Activated CD4-positive, CD25-positive, alpha-beta regulatory T cell (primary cell): ENCODE data around the gene PLCXD1.
"Not testable (repeated sequence)": the region's sequence is repeated elsewhere in the genome, so short reads cannot be mapped to it uniquely, and the experiment has no call there.

Experiments
- DNase-seq, 4 experiments: peaks; one replicate each; lab custom pipeline; 2025; lab: John Stamatoyannopoulos, UW

PLCXD1 gene, protein sequence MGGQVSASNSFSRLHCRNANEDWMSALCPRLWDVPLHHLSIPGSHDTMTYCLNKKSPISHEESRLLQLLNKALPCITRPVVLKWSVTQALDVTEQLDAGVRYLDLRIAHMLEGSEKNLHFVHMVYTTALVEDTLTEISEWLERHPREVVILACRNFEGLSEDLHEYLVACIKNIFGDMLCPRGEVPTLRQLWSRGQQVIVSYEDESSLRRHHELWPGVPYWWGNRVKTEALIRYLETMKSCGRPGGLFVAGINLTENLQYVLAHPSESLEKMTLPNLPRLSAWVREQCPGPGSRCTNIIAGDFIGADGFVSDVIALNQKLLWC

DNA sequence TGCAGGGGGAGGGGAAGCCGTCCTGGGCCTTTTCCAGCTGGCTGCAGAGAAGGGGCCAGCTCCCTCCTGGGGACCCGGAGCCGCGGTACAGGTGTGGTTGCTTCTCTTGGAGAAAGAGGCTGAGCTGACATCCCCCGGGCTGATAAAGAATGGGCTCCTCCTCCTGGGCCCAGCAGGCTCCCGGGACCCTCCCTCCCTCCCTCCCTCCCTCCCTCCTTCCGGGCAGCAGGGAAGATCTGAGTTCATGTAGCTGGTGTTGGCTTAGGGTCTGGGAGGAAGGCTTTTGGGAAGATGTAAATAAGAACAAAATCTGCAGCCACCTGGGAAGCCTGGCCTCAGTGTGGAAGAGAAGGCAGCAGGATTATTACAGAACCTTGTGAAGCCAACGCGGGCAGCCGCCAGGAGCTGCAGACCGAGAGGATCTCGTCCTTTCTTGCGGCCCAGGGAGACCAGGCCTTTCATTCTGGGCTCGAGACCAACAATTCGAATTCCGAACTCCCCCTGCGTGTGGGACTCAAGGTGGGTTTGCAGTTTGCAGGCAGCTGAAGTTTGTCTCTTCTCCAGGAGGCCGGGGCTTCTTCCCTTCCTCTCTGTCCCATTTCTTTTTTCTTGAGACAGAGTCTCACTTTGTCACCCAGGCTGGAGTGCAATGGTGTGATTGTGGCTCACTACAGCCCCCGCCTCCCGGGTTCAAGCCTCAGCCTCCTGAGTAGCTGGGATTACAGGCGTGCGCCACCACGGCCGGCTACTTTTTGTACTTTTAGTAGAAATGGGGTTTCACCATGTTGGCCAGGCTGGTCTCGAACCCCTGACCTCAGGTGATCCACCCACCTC, at the start of gene PLCXD1:
Gene PLCXD1 (plus strand): TSS at position 216 of the 834 bp plus-strand sequence. CDS start 2,807 bp downstream, outside the sequence.
- DNase-seq = no peak

DNA sequence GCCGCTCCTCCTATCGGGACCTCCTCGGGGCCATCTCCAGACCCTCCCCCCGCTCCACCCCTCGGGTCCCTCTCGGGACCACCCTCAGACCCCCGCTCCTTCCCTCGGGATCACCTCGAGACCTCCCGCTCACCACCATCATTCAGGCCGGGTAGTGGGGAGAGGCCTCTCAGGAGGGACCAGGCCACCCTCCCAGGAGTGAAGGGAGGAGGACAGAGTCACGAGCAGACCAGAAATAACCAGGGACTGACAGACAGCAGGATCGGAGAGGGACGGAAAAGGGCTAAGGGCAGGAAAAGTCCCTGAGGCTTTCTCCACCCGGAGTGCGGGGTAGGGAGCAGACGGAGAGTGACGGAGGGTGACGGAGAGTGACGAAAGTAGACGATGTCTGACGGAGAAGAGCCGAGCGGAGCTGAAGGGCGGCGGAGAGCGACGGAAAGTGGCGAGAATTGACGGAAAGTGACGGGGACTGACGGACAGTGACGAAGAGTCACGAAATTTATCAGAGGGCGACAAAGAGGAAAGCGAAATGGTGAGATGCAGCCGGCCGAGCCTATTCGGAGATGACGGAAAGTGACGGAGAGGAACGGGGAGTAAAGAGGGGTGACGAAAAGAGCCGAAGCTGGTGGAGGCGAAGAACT, 49.4 kb upstream of the PLCXD1 start:
- not testable (repeated sequence) for DNase-seq

DNA sequence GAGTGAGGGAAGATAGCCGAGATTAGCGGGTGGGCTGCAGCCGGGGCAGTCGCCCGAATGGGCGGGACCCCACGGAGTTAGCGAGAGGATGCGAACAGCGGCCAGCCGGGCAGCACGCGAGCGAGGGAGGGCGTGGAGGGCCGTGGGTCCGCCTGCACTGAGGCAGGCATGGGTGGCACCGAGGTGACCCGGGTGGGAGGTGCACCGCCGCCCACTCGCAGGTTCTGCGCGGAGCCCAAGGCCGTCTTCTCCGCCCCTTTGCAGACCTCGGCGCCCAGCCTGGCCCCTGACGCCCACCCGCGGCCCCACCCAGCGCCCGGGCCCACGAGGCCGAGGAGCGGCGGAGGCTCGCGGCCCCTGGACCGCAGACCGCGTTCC, 48.9 kb upstream of the PLCXD1 start:
- not testable (repeated sequence) for DNase-seq

DNA sequence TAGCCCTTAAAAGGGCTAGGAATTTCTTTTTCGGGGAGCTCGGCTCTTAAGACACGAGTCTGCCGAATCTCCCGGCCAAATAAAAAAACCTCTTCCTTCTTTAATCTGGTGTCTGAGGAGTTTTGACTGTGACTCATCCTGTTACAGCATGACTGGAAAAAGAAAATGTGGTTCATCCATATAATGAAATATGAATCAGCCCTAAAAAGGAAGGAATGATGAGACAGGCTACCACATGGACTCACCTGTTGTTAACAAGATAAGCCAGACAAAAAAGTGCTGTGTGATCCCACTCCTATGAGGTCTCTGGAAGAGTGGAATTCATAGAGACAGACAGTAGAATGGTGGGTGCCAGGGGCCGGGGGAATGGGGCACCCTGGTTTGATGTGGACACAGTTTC, 45.0 kb upstream of the PLCXD1 start:
- not testable (repeated sequence) for DNase-seq

DNA sequence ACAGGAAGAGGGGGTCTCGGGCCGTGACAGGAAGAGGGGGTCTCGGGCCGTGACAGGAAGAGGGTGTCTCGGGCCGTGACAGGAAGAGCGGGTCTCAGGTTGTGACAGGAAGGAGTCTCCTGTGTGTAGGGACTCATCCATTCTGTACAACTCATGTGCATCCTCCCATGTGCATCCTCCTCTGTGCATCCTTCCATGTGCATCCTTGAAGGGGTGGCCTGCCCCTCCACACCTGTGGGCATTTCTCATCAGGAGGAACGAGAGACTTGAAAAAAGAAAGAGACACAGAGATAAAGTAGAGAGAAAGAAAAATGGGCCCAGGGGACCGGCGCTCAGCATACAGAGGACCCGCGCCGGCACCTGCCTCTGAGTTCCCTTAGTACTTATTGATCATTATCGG, 30.2 kb upstream of the PLCXD1 start:
- DNase-seq = no peak

DNA sequence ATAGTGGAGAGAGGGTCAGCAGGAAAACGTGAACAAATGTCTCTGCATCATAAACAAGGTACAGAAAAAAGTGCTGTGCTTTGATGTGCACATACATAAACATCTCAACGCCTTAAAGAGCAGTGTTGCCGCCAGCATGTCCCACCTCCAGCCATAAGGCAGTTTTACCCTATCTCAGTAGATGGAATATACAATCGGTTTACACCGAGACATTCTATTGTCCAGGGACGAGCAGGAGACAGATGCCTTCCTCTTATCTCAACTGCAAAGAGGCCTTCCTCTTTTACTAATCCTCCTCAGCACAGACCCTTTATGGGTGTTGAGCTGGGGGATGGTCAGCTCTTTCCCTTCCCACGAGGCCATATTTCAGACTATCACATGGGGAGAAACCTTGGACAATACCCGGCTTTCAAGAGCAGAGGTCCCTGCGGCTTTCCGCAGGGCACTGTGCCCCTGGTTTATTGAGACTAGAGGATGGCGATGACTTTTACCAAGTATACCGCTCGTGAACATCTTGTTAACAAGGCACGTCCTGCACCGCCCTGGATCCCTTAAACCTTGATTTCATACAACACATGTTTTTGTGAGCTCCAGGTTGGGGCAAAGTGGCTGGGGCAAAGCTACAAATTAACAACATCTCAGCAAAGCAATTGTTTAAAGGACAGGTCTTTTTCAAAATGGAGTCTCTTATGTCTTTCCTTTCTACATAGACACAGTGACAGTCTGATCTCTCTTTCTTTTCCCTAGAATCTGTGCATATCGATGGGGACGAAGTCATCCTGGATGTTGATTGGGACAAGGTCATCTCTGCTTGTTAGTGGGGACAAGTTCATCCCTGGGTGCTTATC, 29.6 kb upstream of the PLCXD1 start:
- not testable (repeated sequence) for DNase-seq

DNA sequence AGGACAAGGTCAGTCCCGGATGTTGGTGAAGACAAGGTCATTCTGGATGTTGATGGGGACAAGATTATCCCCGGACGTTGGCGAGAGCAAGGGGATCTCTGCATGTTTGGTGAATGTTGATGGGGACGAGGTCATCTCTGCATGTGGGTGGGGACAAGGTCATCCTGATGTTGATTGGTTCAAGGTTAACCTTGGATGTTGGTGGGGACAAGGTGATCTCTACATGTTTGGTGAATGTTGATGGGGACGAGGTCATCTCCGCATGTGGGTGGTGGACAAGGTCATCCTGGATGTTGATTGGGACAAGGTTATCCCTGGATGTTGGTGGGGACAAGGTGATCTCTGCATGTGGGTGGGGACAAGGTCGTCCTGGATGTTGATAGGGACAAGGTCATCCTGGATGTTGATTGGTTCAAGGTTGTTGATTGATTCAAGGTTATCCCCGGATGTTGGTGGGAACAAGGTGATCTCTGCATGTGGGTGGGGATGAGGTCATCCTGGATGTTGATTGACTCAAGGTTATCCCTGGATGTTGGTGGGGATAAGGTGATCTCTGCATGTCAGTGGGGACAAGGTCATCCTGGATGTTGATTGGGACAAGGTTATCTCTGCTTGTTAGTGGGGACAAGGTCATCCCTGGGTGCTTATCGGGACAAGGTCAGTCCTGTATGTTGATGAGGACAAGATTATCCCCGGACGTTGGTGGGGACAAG, 28.8 kb upstream of the PLCXD1 start:
- DNase-seq = no peak

DNA sequence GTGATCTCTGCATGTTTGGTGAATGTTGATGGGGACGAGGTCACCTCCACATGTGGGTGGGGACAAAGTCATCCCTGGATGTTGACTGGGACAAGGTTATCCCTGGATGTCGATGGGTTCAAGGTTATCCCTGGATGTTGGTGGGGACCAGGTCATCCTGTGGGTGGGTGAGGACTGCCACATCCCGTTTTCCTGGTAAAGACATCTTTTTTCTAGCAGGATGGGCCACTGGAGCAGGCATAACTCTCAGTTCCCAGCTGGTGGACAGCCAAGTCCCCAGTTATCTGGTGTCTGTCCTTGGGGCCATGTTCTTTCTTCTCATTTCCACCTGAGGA, 28.3 kb upstream of the PLCXD1 start:
- no peak for DNase-seq

DNA sequence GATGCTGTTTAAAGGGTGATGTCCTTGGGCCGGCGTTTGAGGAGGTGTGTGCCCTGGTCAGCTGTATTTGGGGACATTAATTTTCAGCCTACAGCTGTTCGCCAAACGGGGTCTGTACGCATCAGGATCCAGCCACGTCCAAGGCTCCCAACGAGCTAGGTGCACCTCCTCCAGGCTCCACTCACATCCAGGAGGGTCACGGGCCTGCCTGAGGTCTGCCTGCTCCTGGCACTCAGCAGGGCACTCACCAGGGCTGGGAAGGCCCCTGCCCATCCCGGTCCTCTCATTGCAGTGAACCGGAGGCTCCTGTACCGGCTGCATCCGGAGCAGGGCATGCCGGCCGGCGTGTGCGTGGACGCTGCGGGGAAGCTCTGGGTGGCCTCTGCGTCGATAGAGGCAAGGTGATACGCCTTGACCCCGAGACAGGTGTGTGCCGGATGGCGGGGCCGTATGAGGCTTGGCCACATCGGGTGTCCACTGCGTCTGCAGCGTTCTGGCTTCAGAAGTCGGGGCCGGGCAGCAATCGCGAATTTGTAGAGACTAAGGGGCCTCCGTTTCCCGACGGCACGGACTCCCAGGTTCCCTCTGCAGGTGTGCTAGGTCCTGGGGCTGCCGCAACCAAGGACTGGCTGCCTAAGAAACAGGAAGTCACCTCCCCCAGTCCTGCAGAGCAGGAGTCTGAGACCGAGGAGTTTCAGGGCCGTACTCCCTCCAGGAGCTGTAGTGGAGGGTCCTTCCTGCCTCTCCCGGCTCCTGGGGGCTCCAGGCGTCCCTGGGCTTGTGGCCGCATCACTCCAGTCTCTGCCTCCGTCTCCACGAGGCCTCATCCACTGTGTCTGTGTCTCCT, 27.5 kb upstream of the PLCXD1 start:
- no peak for DNase-seq

DNA sequence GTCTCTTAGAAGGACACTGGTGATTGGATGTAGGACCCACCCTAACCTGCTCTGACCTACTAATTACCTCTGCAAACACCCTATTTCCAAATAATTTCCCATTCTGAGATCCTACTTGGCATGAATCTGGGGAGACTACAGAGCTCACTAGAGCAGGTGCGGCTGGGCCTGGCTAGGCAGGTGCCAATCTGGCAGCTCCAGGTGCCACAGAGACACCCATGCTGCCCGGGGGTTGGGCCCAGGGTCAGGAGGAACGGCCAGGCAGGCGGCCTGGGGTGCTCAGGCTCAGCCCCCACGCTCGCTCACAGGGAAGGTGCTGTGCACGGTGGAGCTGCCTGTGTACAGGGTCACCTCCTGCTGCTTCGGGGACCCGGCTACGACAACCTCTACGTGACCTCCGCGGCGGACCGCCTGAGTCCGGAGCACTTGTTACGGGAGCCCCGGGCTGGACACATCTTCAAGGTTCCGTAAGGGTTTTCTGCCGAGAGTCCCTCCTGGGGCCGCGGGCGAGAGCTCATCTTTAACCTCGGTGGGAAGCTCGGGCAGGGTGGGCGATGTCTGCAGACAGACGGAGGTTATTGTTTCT, 26.5 kb upstream of the PLCXD1 start:
- no peak for DNase-seq

DNA sequence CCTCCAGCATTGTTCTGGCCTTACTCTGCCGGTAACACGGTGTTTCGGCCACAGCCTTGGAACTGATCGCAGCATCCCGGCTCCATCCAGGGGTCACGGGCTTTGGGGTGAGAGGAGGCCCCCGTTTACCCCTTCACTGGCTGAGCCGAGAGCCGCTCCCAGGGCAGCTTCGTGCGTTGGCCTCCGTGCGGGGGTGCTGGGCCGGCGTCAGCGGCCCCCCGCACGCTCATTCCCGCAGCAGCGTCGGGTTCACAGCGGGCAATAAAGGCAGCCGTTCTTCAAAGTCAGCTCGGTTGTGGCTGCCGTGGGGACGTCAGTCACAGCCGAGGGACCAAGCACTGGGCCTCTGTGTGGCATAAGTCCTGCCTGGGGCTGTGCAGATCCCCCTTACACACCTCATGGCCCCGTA, 25.3 kb upstream of the PLCXD1 start:
- DNase-seq = no peak

DNA sequence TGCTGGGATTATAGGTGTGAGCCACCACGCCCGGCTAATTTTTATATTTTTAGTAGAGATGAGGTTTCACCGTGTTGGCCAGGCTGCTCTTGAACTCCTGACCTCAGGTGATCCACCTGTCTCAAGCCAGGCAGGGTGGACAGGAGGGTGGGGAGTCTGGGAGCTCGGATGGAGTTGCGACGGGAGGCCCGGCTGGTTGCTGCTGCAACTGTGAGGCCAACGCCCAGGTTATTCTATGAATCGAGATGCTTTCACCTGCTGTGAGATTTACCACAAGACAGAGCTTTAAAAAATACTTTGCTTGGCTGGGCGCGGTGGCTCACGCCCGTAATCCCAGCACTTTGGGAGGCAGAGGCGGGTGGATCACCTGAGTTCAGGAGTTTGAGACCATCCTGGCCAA, 24.1 kb upstream of the PLCXD1 start:
- DNase-seq = not testable (repeated sequence)

DNA sequence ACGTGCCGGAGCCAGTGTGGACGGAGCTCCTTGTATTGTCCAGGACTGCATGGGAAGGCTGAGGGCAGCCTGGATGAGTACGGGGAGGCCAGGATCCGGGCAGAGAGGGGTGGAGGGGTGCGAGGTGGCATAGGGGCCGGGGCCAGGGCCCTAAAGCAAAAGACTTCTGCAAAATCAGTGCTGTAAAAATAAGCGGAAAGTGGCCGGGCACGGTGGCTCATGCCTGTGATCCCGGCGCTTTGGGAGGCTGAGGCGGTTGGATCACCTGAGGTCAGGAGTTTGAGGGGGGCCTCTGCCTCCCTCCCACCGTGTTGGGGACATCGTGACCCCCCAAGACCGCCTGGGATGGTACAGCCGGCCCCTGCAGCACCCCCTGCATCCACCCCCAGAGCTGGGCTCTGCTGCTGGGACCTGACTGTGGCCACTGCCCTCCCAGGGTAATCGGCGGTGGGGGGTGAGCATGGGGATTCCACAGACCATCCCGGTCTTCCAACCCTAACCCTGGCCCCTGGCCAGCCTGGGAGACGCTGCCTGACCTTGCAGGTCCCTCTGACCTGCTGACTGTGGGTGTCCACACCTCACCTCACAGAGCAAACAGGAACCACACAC, 23.4 kb upstream of the PLCXD1 start:
- no peak for DNase-seq

DNA sequence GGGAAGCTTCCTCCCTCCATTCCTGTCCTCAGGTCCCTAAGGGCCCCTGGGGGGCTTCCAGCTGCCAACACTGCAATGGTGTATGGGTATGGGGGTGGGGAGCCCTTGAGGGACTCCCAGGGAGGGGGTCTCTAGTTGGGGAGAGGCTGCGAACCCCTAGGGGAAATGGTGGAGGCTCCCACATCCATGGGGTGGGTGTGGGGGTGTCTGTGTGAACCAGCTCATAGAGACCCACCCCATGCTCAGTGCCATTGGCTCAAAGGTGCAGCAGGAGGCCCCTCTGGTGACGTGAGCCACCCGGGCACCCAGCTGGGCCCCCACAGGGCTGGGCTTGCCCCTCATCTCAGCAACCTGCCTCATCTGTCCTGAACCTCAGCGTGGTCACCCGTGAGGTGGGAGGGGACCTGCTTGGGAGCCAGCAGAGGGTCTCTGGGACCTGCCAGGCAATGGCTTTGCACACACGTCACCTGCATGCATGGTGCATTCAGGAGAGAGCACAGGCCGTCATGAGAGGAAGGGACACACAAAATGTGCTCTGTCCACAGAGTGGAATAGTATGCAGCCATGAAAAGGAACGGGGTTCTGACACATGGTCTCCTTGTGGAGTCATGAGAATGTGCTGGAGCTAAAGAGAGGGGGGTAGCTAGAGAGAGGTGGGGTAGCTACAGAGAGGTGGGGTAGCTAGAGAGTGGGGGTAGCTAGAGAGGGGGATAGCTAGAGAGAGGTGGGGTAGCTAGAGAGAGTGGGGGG, 22.7 kb upstream of the PLCXD1 start:
- DNase-seq = no peak

DNA sequence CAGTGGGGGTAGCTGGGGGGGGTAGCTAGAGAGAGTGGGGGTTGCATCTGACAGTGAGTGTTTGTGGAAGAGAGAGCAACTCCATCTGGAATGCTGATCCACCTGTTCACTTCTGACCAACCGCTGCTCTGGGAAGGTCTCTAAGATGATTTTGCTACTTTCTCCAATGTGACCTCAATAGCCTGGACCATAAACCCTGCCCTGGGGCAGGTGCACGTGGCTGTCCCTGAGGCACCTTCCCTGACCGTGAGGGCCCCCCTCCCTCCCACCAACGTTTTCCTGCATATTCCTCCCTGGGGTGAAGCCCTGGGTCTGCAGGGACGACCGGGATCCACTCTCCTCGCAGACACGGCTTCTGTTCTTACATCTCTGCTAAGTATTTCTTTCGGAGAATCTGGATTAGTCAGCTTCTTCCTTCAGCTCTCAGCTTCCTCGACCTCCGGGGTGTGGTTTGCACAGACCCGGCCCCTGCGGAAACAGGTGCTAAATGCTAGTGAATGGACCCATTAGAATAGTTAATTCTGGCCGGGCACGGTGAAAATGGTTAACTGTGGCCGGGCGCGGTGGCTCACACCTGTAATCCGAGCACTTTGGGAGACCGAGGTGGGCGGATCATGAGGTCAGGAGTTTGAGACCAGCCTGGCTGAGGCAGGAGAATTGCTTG, 21.4 kb upstream of the PLCXD1 start:
- no peak for DNase-seq

DNA sequence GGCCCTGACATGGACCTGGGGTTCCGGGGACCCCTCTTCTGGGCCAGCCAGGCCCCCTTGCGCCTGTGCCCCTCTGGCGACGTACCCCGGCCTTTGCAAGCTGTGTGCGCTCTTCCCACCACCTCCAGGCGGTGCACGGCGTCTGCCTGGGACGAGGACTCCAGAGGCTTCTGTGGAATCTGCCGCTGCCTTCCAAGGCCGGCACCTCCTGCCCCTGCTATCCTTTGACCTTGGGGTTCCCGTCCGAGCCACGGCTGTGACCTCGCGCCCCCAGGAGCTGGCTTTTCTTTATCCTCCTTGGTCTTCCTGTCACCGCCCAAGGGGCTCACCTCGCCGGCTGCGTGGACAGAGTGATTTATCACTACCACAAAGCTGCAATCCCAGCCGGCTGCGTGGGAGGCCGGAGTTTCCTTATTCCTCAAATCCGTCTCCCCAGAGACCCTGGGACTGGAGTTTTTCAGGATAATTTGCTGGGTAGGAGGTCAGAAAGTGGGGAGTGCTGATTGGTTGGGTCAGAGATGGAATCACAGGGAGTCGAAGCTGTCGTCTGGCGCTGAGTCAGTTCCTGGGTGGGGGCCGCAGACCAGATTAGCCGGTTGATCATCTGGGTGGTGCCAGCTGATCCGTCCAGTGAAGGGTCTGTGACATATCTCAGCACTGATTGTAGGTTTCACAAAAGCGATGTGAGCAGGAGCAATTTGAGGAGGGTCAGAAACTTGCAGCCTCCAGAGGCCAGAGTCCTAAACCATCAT, 19.8 kb upstream of the PLCXD1 start:
- no peak for DNase-seq

DNA sequence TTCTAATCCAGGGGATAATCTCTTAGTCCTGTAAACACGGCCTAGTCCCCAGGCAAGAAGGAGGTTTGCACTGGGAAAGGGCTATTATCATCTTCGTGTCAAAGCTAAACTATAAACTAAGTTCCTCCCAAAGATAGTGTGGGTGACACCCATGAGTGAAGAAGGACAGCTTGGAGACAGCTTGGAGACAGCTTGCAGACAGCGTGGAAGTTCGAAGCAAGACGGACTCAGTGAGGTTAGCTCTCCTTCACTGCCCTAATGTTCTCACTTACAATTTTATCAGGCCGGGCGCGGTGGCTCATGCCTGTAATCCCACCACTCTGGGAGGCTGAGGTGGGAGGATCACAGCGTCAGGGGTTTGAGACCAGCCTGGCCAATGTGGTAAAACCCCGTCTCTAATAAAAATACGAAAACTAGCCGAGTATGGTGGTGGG, 19.2 kb upstream of the PLCXD1 start:
- DNase-seq = no peak
